H9 (cell line): Measurements from ENCODE around the gene GPAT2. TPM values are rescaled to one million over a fixed set of nuclear protein-coding genes. Genes with fewer than 3 reads are reported as not detected.

ENCODE experiments used
- DNase-seq: peaks from one replicate; pipeline ENCODE4 v3.0.0-alpha.2; 2017
- H2AFZ ChIP-seq: one replicate; pipeline ENCODE4 v1.6.1; 2013; ENCODE audit warnings: mild to moderate bottlenecking, low read length, control low read depth, moderate library complexity
- H2AK5ac ChIP-seq: 2 replicates; pipeline ENCODE4 v1.6.1; 2013; ENCODE audit warnings: low read length, control low read depth, mixed read lengths; ENCODE audit not compliant: insufficient read length
- H2BK120ac ChIP-seq: one replicate; pipeline ENCODE4 v1.6.1; 2013; ENCODE audit warnings: low read depth, mild to moderate bottlenecking, low read length, control low read depth, inconsistent platforms; ENCODE audit not compliant: poor library complexity, severe bottlenecking
- H2BK12ac ChIP-seq: 2 replicates; pipeline ENCODE4 v1.6.1; 2013; ENCODE audit warnings: low read length, control low read depth, mixed read lengths, low read depth; ENCODE audit not compliant: insufficient read length
- H2BK15ac ChIP-seq: 2 replicates; pipeline ENCODE4 v1.6.1; 2013; ENCODE audit warnings: low read depth, low read length, control low read depth
- H2BK20ac ChIP-seq: one replicate; pipeline ENCODE4 v1.6.1; 2013; ENCODE audit warnings: low read depth, mild to moderate bottlenecking, low read length, control low read depth, inconsistent platforms; ENCODE audit not compliant: poor library complexity, severe bottlenecking
- H2BK5ac ChIP-seq: 2 replicates; pipeline ENCODE4 v1.6.1; 2013; ENCODE audit warnings: low read length, control low read depth, mixed read lengths; ENCODE audit not compliant: insufficient read length
- H3K14ac ChIP-seq: 2 replicates; pipeline ENCODE4 v1.6.1; 2013; ENCODE audit warnings: low read length, control low read depth; ENCODE audit not compliant: insufficient read depth
- H3K18ac ChIP-seq: 2 replicates; pipeline ENCODE4 v1.6.1; 2013; ENCODE audit warnings: low read depth, mild to moderate bottlenecking, mixed read lengths, low read length, control low read depth; ENCODE audit not compliant: insufficient read length
- H3K23ac ChIP-seq: 2 replicates; pipeline ENCODE4 v1.6.1; 2013; ENCODE audit warnings: low read length, control low read depth, mixed read lengths, low read depth; ENCODE audit not compliant: insufficient read length
- H3K23me2 ChIP-seq: 2 replicates; pipeline ENCODE4 v1.6.1; 2013; ENCODE audit warnings: low read depth, mild to moderate bottlenecking, mixed read lengths, low read length, control low read depth; ENCODE audit not compliant: insufficient read length, poor library complexity, severe bottlenecking
- H3K27ac ChIP-seq: 2 replicates; pipeline ENCODE4 v1.5.1; 2013; ENCODE audit warnings: low read length, control low read depth, mixed read lengths, low read depth; ENCODE audit not compliant: insufficient read length
- H3K27me3 ChIP-seq: 2 replicates; pipeline ENCODE4 v1.6.1; 2013; ENCODE audit warnings: low read length, control low read depth, inconsistent platforms; ENCODE audit not compliant: insufficient read depth
- H3K4ac ChIP-seq: 2 replicates; pipeline ENCODE4 v1.6.1; 2013; ENCODE audit warnings: low read depth, mild to moderate bottlenecking, control low read depth, inconsistent platforms, low read length, moderate library complexity
- H3K4me1 ChIP-seq: 2 replicates; pipeline ENCODE4 v1.6.1; 2013; ENCODE audit warnings: low read length, control low read depth, inconsistent platforms; ENCODE audit not compliant: insufficient read depth
- H3K4me2 ChIP-seq: 2 replicates; pipeline ENCODE4 v1.6.1; 2013; ENCODE audit warnings: low read length, control low read depth, mixed read lengths; ENCODE audit not compliant: insufficient read length, insufficient read depth
- H3K56ac ChIP-seq: 2 replicates; pipeline ENCODE4 v1.6.1; 2013; ENCODE audit warnings: low read depth, mild to moderate bottlenecking, mixed read lengths, low read length, control low read depth; ENCODE audit not compliant: insufficient read length
- H3K79me1 ChIP-seq: 2 replicates; pipeline ENCODE4 v1.6.1; 2013; ENCODE audit warnings: low read depth, mild to moderate bottlenecking, moderate library complexity, low read length, control low read depth, inconsistent platforms; ENCODE audit not compliant: insufficient read depth, poor library complexity, severe bottlenecking
- H3K79me2 ChIP-seq: 2 replicates; pipeline ENCODE4 v1.6.1; 2013; ENCODE audit warnings: low read length, control low read depth, inconsistent platforms; ENCODE audit not compliant: insufficient read depth
- H3K9ac ChIP-seq: 2 replicates; pipeline ENCODE4 v1.6.1; 2013; ENCODE audit warnings: low read length, control low read depth, mixed read lengths; ENCODE audit not compliant: insufficient read length; ENCODE audit errors: extremely low read depth
- H3K9me3 ChIP-seq: one replicate; pipeline ENCODE4 v1.6.1; 2013; ENCODE audit warnings: low read depth, low read length, inconsistent platforms; ENCODE audit not compliant: control insufficient read depth
- H3T11ph ChIP-seq: one replicate; pipeline ENCODE4 v1.6.1; 2013; ENCODE audit warnings: mild to moderate bottlenecking, low read length, control low read depth, inconsistent platforms
- H4K20me1 ChIP-seq: one replicate; pipeline ENCODE4 v1.6.1; 2013; ENCODE audit not compliant: control insufficient read depth, insufficient read length, insufficient read depth
- H4K5ac ChIP-seq: 2 replicates; pipeline ENCODE4 v1.6.1; 2013; ENCODE audit warnings: low read depth, mild to moderate bottlenecking, mixed read lengths, low read length, control low read depth; ENCODE audit not compliant: insufficient read length
- H4K8ac ChIP-seq: replicated peaks from 2 replicates; pipeline ENCODE4 v1.6.1; 2013; ENCODE audit warnings: low read length, control low read depth, mixed read lengths, low read depth; ENCODE audit not compliant: insufficient read length
- H4K91ac ChIP-seq: 2 replicates; pipeline ENCODE4 v1.6.1; 2013; ENCODE audit warnings: low read depth, mild to moderate bottlenecking, moderate library complexity, mixed read lengths, low read length, control low read depth; ENCODE audit not compliant: insufficient read length
- H3K27ac Mint-ChIP-seq, 3 experiments: 2 replicates in 2 of 3; 3 replicates in 1 of 3; pipeline ENCODE4 v1.8.0; 2020 to 2021; ENCODE audit warnings: mixed read lengths in 3 of 3, mild to moderate bottlenecking in 1 of 3, moderate library complexity in 1 of 3
- H3K27me3 Mint-ChIP-seq: 2 replicates; pipeline ENCODE4 v1.8.0; 2021; ENCODE audit warnings: low read depth, mild to moderate bottlenecking, moderate library complexity, mixed read lengths
- H3K36me3 Mint-ChIP-seq, 3 experiments: 2 replicates in 2 of 3; 3 replicates in 1 of 3; pipeline ENCODE4 v1.8.0; 2020 to 2021; ENCODE audit warnings: low read depth in 3 of 3, mixed read lengths in 3 of 3; ENCODE audit not compliant: insufficient read depth in 1 of 3
- H3K4me1 Mint-ChIP-seq, 2 experiments: 2 replicates each; pipeline ENCODE4 v1.8.0; 2020; ENCODE audit warnings: mixed read lengths in 2 of 2
- H3K4me3 Mint-ChIP-seq, 2 experiments: 2 replicates in 1 of 2; 3 replicates in 1 of 2; pipeline ENCODE4 v1.8.0; 2020 to 2021; ENCODE audit warnings: mild to moderate bottlenecking in 2 of 2, mixed read lengths in 2 of 2, moderate library complexity in 1 of 2
- H3K9me3 Mint-ChIP-seq, 2 experiments: 2 replicates in 1 of 2; 3 replicates in 1 of 2; pipeline ENCODE4 v1.8.0; 2020; ENCODE audit warnings: mild to moderate bottlenecking in 2 of 2, mixed read lengths in 2 of 2, moderate library complexity in 1 of 2
- CTCF ChIP-seq: fragments of 200-600 bp; sonication (generic); conservative IDR thresholded peaks from 3 replicates; pipeline ENCODE4 v1.8.0; 2021; ENCODE audit warnings: antibody characterized with exemption, mild to moderate bottlenecking
- WGBS: extraction: QIAGEN DNeasy Blood & Tissue Kit; methylation state at CpG from one replicate; pipeline ENCODE4 v1.1.7; 2013; ENCODE audit warnings: missing lambda C conversion rate, low lambda C conversion rate, mixed read lengths; ENCODE audit not compliant: insufficient read length; ENCODE audit errors: extremely low coverage; 5-methylcytosine and 5-hydroxymethylcytosine counted together
- total RNA-seq: library from RNA; stranded (reverse); gene quantifications from 2 replicates; pipeline ENCODE4 v1.2.1, GENCODE V29; 2021

Gene GPAT2
- total RNA-seq, 1 experiment from 2014 or later: 0.17 TPM

GRCh38 chr2:96081042-96081441, 46.3 kb upstream of the GPAT2 start:
- H3K18ac ChIP-seq: no peak overlapping the region
- H3K56ac ChIP-seq: no peak overlapping the region
- no peak overlapping the region for H4K5ac ChIP-seq
- H3K79me2 ChIP-seq: no peaks in the 10 kb centered on the region
- H3K79me1 ChIP-seq: no peaks in the 10 kb centered on the region
- H3K9me3 Mint-ChIP-seq: peaks cover 0 to 2% of the 10 kb centered on the region in 2 experiments; a peak in 3 of 5 replicates
- H2BK5ac ChIP-seq: no peak overlapping the region
- no peak overlapping the region for H4K8ac ChIP-seq
- H3K9ac ChIP-seq: no peak overlapping the region
- no CpG with 5 or more reads among the region's 2 CpGs for WGBS
- no peaks in the 10 kb centered on the region; a peak in 1 of 7 replicates for H3K36me3 Mint-ChIP-seq
- H3K4ac ChIP-seq: no peak overlapping the region
- no peak overlapping the region for H2AK5ac ChIP-seq
- DNase-seq: no peak
- no peak overlapping the region for H3T11ph ChIP-seq
- H4K91ac ChIP-seq: no peak overlapping the region
- peaks cover 7% of the 10 kb centered on the region; the same call in 1 of the 2 replicates for H3K27me3 Mint-ChIP-seq
- no peaks in the 10 kb centered on the region for H3K9me3 ChIP-seq
- H3K14ac ChIP-seq: no peak overlapping the region
- H3K27me3 ChIP-seq: no peaks in the 10 kb centered on the region
- no peak overlapping the region for H2BK12ac ChIP-seq
- no peak overlapping the region for H2BK120ac ChIP-seq
- H3K27ac ChIP-seq: no peak overlapping the region
- TF ChIP-seq CTCF: no peak
- H2BK20ac ChIP-seq: no peak overlapping the region
- no peaks in the 10 kb centered on the region for H4K20me1 ChIP-seq
- H3K4me3 Mint-ChIP-seq: no peak overlapping the region
- H3K4me1 ChIP-seq: no peaks in the 10 kb centered on the region
- no peak overlapping the region for H3K4me2 ChIP-seq
- H2BK15ac ChIP-seq: no peak overlapping the region
- no peak overlapping the region for H3K23ac ChIP-seq
- H2AFZ ChIP-seq: no peak overlapping the region
- no peak overlapping the region for H3K27ac Mint-ChIP-seq
- no peaks in the 10 kb centered on the region for H3K4me1 Mint-ChIP-seq
- H3K23me2 ChIP-seq: no peaks in the 10 kb centered on the region
